Measurements from ENCODE around the gene RNF212B. TPM values are rescaled to one million over a fixed set of nuclear protein-coding genes. Genes with fewer than 3 reads are reported as not detected.
"Not testable (repeated sequence)": the region's sequence is repeated elsewhere in the genome, so short reads cannot be mapped to it uniquely, and the experiment has no call there.

RNF212B gene
- total RNA-seq, 6 experiments from 2014 or later, result 0.49 TPM; not detected in 5

- H3K27me3 ChIP-seq, result no peaks in the 10 kb centered on the region
- DNase-seq (no peak), ATAC-seq (no peak)
- no peak for TF ChIP-seq POLR2A (IDR thresholded peaks at IDR 0.05)
- no peak for TF ChIP-seq CTCF (IDR thresholded peaks at IDR 0.05)
- no peak overlapping the region for H3K27ac ChIP-seq
- H3K36me3 ChIP-seq, result no peaks in the 10 kb centered on the region
- WGBS (ENCODE audit: insufficient coverage, low coverage, low lambda C conversion rate, missing lambda C conversion rate), result 57% methylated on average over 6 of the region's 7 CpGs
- no peaks in the 10 kb centered on the region for H3K4me1 ChIP-seq
- intact Hi-C loops (cut with DNase I), result loop anchor here (5.0 to 10.0 kb wide), 2 partner anchors 106 to 108 kb away; partner anchors contain the start of genes CMTM5 (in 2 of the 2) and IL25 (in 1 of the 2)
- H3K4me3 ChIP-seq, result no peak overlapping the region
- H3K9me3 ChIP-seq, result no peaks in the 10 kb centered on the region
Observed at GRCh38 chr14:23269193-23269592, 31.5 kb downstream of the RNF212B start.

DNA sequence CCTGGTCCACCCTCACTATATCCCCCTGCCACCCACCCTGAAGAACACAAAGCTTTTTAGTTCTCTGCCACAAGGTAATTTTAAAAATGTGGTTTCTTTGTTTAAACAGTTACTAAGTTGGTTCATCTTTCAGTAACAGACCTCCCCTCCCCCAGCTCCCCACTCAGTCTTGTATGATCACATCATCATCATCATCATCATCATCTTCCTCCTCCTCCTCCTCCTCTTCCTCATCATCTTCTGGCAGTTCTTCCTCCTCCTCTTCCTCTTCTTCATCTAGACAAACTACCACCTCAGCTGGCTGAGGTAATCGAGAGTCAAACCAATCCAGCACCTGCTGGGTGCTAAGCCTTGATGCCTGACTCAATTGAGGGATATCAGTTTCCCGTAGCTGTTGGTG, 37.7 kb downstream of the RNF212B start:
- H3K4me1 ChIP-seq, result no peaks in the 10 kb centered on the region
- no peaks in the 10 kb centered on the region for H3K9me3 ChIP-seq
- no peak for DNase-seq
- TF ChIP-seq CTCF (IDR thresholded peaks at IDR 0.05) (no peak), POLR2A (IDR thresholded peaks at IDR 0.05) (no peak)
- H3K36me3 ChIP-seq, result no peaks in the 10 kb centered on the region
- H3K27me3 ChIP-seq, result no peaks in the 10 kb centered on the region
- H3K4me3 ChIP-seq, result no peak overlapping the region
- 83% methylated on average over 1 of the region's 2 CpGs for WGBS (ENCODE audit: insufficient coverage, low coverage, low lambda C conversion rate, missing lambda C conversion rate)
- ATAC-seq, result no peak
- no peak overlapping the region for H3K27ac ChIP-seq
- intact Hi-C loops (cut with DNase I), result no loop called here

DNA sequence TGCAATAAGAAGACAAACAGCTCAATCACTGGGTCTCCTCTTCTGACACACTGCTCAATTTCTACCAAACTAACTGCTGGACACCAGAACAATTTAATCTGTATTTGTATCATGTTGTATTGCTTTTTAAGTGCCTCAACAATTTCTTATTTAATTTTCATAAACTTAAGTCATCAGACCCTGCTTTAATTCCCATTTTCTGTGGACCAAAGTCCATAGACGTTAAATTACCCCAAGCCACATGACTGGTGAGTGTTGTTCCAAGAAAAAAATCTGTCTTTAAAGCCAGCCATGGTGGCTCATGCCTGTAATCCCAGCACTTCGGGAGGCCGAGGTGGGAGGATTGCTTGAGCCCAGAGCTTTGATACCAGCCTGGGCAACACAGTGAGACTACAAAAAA, 39.5 kb downstream of the RNF212B start:
- DNase-seq (no peak), ATAC-seq (no peak)
- Histone ChIP-seq H3K36me3 (no peaks in the 10 kb centered on the region), H3K27ac (no peak overlapping the region), H3K9me3 (no peaks in the 10 kb centered on the region), H3K4me1 (no peaks in the 10 kb centered on the region), H3K27me3 (no peaks in the 10 kb centered on the region), H3K4me3 (no peak overlapping the region)
- TF ChIP-seq POLR2A (IDR thresholded peaks at IDR 0.05) (no peak), CTCF (IDR thresholded peaks at IDR 0.05) (no peak)
- intact Hi-C loops (cut with DNase I), result no loop called here
- WGBS (ENCODE audit: insufficient coverage, low coverage, low lambda C conversion rate, missing lambda C conversion rate), result 72% methylated on average over 3 of the region's 3 CpGs

- H3K27ac ChIP-seq; H3K36me3 ChIP-seq; H3K4me3 ChIP-seq; ATAC-seq; H3K27me3 ChIP-seq; DNase-seq; H3K9me3 ChIP-seq; intact Hi-C loops (cut with DNase I); H3K4me1 ChIP-seq: not testable (repeated sequence)
- 90% methylated on average over 2 of the region's 6 CpGs for WGBS (ENCODE audit: insufficient coverage, low coverage, low lambda C conversion rate, missing lambda C conversion rate)
Observed at GRCh38 chr14:23277928-23278327, 40.2 kb downstream of the RNF212B start.

GRCh38 chr14:23281247-23281646, 43.5 kb downstream of the RNF212B start:
- no peak for ATAC-seq
- intact Hi-C loops (cut with DNase I), result no loop called here
- no peaks in the 10 kb centered on the region for H3K36me3 ChIP-seq
- no peak for TF ChIP-seq CTCF (IDR thresholded peaks at IDR 0.05)
- TF ChIP-seq POLR2A (IDR thresholded peaks at IDR 0.05), result no peak
- no peak overlapping the region for H3K27ac ChIP-seq
- DNase-seq, result no peak
- H3K27me3 ChIP-seq, result no peaks in the 10 kb centered on the region
- no peaks in the 10 kb centered on the region for H3K9me3 ChIP-seq
- H3K4me3 ChIP-seq, result no peak overlapping the region
- WGBS (ENCODE audit: insufficient coverage, low coverage, low lambda C conversion rate, missing lambda C conversion rate), result 98% methylated on average over 6 of the region's 6 CpGs
- peaks cover 0 to 11% (median 0%) of the 10 kb centered on the region in 4 donors for H3K4me1 ChIP-seq
